Astrocyte of the cerebellum (primary cell): ENCODE results near the gene ARHGAP45.
"Not testable (repeated sequence)": the region's sequence is repeated elsewhere in the genome, so short reads cannot be mapped to it uniquely, and the experiment has no call there.

Experiments
- DNase-seq: peaks from one replicate; pipeline ENCODE4 v3.0.0-alpha.2; 2011; ENCODE audit warnings: low read depth
- H3K4me3 ChIP-seq: 2 replicates; pipeline ENCODE4 v1.5.1; 2011; ENCODE audit warnings: mild to moderate bottlenecking, low read depth, low read length, moderate library complexity
- in situ Hi-C: cut with HindIII; loops from 2 replicates; pipeline ENCODE4 v1.10.0; 2017; ENCODE audit warnings: low sequenced_read_pairs
- TF ChIP-seq, protein P1 (sequence below): IDR thresholded peaks from 2 replicates; pipeline ENCODE4 v1.5.1; 2012; ENCODE audit warnings: low read length, low read depth, moderate library complexity, mild to moderate bottlenecking; ENCODE audit errors: missing control alignments

Gene ARHGAP45

DNA sequence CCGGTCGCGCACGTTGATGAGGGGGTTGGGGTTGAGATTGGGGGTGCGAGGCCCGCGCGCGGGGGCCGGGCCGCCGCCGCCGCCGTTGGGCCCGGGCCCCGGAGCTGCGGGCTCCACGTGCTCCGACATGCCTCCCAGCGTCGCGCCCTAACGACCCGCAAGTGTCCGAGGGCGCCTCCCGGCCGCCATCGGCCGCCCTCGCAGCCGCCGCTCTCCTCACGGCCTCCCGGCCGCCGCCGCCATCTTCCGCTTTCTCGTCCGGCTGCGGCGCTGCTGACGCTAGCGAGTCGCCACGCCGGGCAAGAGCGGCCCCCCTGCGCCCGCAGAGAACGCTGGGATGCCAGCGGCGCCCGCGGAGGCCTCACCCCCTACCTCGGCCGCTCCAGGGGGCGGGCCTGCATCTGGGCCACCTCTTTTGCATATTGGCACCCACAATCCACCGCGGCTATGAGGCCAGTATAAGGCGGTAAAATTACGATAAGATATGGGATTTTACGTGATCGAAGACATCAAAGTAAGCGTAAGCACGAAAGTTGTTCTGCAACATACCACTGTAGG is 46.0 kb upstream of the ARHGAP45 start, which contains the start of gene TMEM259:
Gene TMEM259, minus strand, starts transcription at position 256 of the 558 bp plus-strand sequence. Its CDS starts 127 bp downstream, at position 129.
- DNase-seq: peak; percentile 92
- TF ChIP-seq, protein P1, sequence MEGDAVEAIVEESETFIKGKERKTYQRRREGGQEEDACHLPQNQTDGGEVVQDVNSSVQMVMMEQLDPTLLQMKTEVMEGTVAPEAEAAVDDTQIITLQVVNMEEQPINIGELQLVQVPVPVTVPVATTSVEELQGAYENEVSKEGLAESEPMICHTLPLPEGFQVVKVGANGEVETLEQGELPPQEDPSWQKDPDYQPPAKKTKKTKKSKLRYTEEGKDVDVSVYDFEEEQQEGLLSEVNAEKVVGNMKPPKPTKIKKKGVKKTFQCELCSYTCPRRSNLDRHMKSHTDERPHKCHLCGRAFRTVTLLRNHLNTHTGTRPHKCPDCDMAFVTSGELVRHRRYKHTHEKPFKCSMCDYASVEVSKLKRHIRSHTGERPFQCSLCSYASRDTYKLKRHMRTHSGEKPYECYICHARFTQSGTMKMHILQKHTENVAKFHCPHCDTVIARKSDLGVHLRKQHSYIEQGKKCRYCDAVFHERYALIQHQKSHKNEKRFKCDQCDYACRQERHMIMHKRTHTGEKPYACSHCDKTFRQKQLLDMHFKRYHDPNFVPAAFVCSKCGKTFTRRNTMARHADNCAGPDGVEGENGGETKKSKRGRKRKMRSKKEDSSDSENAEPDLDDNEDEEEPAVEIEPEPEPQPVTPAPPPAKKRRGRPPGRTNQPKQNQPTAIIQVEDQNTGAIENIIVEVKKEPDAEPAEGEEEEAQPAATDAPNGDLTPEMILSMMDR: no peak
- peak within 1 kb of the TSS; percentile 85 for H3K4me3 ChIP-seq
- in situ Hi-C loops: no loop called here

DNA sequence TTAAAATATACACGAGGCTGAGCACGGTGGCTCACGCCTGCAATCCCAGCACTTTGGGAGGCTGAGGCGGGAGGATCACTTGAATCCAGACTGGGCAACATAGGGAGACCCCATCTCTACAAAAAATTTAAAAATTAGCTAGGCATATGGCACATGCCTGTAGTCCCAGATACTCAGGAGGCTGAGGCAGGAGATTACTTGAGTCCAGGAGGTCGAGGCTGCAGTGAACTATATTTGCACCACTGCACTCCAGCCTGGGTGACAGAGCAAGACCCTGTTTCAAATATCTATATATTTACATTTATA is 43.1 kb upstream of the ARHGAP45 start:
- H3K4me3 ChIP-seq, in situ Hi-C loops, DNase-seq: not testable (repeated sequence)

DNA sequence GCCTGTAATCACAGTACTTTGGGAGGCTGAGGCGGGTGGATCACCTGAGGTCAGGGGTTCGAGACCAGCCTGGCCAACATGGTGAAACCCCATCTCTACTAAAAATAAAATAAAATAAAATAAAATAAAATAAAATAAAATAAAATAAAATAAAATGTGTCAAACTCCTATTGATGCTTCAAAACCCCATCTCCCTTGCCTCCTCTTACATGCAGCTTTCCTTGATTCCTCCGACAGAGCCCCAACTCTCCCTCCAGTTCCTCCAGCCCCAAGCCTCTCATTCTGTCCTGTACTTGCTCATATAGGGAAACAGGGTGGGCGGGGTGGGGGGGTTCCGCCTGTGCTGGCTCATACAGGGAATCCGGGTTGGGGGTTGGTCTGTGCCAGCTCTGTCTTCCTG is 41.9 kb upstream of the ARHGAP45 start:
- in situ Hi-C loops, H3K4me3 ChIP-seq, DNase-seq: not testable (repeated sequence)

DNA sequence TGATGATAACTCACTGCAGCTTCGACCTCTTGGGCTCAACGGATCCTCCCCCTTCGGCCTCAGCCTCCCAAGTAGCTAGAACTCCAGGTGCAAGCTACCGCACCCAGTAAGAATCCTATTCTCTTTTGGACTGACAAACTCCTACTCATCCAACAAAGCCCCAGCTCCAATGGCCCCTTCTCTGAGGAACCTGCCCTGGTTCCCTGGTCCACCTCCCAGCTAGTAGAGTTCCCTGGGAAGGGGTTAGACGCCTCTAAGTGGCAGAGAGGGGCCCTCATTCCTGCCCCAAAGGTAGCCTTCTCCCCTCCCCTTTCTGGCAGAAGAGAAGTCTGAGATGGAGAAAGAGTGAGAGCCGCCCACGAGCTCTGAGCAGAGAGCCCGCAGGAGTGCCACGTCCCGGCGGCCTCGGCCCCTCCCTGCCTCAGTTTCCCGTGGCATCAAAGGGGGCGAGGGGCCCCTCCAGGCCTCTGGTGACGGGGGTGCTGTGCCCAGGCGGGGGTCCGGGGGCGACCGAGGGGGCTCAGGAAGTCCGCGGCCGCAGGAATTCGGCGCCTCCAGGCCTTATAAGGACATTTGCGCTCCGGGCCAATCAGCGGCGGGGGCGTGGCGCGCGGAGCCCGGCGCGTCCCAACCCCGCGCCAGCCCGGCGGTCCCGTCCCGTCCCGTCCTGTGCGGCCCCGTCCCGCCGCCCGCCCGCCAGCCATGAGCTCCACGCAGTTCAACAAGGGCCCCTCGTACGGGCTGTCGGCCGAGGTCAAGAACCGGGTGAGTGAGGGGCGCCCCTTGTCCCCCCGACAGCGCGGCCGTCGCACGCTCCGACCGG is 40.8 kb upstream of the ARHGAP45 start, which contains the start of gene CNN2:
Gene CNN2, plus strand, starts transcription at position 649 of the 823 bp plus-strand sequence. Its CDS starts 54 bp downstream, at position 703.
- in situ Hi-C loops: no loop called here
- H3K4me3 ChIP-seq: peak within 1 kb of the TSS; percentile 100
- no peak for DNase-seq
- TF ChIP-seq, protein P1: no peak

DNA sequence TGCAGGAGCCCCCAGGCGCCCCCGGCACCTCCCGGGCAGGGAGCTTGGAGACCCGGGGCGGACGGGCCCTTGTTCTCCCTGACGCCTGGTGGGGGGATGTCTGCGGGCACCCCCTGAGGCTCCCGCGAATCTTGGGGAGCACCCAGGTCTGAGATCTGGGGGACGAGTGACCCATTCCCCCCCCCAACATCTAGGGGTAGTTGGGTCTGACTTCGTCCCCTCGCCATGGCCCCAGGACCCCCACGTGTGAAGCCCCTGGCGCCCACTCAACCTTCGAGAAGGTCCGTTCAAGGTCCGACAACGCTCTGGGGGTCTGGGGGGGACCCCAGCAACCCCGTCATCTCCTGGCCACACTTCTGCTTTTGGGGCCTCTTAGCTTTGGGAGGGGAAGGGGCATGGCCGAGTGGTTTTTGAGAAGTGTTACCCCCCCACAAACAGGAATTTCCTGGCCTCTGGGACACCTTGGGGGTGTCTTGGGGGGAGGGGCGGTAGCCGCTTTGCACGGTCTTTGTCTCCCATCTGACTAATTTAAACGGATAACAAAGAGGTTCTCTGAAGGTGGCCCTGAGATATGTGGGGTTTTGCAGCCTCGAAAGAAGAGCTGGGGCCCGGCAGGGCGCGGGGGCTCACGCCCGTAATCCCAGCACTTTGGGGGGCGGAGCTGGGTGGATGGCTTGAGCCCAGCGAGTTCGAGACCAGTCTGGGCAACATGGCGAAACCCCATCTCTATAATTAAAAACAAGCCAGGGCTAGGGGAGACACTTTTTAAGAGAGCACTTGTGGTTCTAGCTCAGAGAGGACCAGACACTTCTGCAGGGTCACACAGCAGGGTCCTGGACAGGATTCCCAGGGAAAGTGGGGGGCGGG is 40.0 kb upstream of the ARHGAP45 start:
- in situ Hi-C loops: no loop called here
- DNase-seq: no peak
- H3K4me3 ChIP-seq: peak overlapping the region; percentile 100
- TF ChIP-seq, protein P1: no peak

DNA sequence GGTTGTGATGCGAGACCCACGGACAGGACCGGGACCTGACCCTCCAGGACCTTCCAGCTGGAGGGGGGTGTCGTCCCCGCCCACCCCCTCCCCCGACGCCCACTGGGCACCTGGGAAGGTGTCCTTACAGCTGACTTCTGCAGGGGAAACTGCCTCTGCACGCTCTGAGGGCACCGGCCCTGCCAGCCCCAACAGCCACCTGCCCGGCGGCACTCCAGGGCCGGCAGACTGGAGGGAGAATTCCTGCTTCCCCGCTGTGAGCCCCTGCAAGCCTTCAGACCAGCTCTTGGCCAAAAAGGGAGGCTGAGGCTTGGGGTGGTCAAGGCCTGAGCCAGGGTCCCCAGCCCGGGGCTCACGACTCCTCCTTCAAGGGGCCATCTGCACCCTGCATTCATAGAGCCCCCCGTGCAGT is 39.3 kb upstream of the ARHGAP45 start:
- TF ChIP-seq, protein P1: no peak
- in situ Hi-C loops: no loop called here
- H3K4me3 ChIP-seq: peak overlapping the region; percentile 100
- no peak for DNase-seq

DNA sequence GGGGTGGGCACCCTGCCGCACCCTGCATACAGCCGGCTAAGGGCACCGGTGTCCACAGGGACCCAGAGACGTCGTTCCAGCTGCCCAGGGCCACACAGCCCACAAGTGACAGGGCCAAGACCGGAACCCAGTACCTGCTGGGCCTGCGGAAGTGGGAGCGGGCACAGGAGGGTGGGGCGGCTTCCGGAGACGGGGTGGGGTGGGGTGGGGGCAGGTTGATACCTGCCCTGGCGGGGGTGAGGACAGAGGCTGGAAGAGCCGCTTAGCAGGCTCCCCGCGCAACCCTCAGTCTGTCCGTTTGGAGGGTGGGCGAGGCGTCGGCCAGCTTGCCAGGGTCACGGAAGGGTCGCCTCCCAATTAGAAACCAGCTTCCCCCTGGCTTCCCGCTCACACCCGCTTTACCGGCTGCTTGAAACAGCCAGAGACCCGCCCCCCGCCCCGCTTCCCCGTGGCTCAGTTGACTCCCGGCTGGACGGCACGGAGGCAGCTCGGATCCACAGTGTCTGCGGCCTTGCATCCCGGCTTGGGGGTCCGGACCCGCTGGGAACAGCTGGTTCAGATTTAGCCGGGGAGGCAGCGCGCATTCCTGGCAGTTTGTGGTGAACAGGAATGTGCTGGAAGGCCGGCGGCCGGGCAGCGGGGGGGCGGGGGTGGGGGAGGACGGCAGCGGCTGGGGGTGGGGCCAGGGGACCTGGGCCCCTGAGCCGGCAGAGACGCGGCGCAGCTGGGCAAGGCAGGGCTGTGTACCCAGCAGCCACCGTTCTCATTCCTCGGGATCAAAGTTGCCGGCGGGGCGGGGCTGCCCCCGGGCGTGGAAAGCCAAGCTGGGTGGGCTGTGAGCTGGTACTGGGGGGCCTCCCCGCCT is 38.7 kb upstream of the ARHGAP45 start:
- peak; percentile 97 for DNase-seq
- TF ChIP-seq, protein P1: no peak
- H3K4me3 ChIP-seq: peak overlapping the region; percentile 100
- in situ Hi-C loops: no loop called here
